ENCODE data around the gene PCOLCE2.
A peak's percentile ranks its signal among the peaks of the same experiment; 100 is the strongest.

The PCOLCE2 gene

GRCh38 chr3:142809259-142809658 lies 79.6 kb downstream of the PCOLCE2 start:
- DNase-seq (ENCODE audit: low read depth): no peak

- peak; percentile 96 for DNase-seq (ENCODE audit: low read depth)
These were observed 80.6 kb downstream of the PCOLCE2 start for GRCh38 chr3:142808103-142808917.

GRCh38 chr3:142802891-142803290 lies 86.0 kb downstream of the PCOLCE2 start:
- no peak for DNase-seq (ENCODE audit: low read depth)

- no peak for DNase-seq (ENCODE audit: low read depth)
These were observed 87.1 kb downstream of the PCOLCE2 start for GRCh38 chr3:142801746-142802145.

- no peak for DNase-seq (ENCODE audit: low read depth)
These were observed 92.1 kb downstream of the PCOLCE2 start for GRCh38 chr3:142796823-142797222.

GRCh38 chr3:142795332-142795731 lies 93.6 kb downstream of the PCOLCE2 start:
- DNase-seq (ENCODE audit: low read depth): no peak

GRCh38 chr3:142794508-142794907 lies 94.4 kb downstream of the PCOLCE2 start:
- no peak for DNase-seq (ENCODE audit: low read depth)

- DNase-seq (ENCODE audit: low read depth): no peak
These were observed 101.2 kb downstream of the PCOLCE2 start for GRCh38 chr3:142787719-142788118.

GRCh38 chr3:142785996-142786395 lies 102.9 kb downstream of the PCOLCE2 start:
- no peak for DNase-seq (ENCODE audit: low read depth)

- no peak for DNase-seq (ENCODE audit: low read depth)
These were observed 104.7 kb downstream of the PCOLCE2 start for GRCh38 chr3:142784228-142784627.

- no peak for DNase-seq (ENCODE audit: low read depth)
These were observed 106.3 kb downstream of the PCOLCE2 start for GRCh38 chr3:142782616-142783015.

GRCh38 chr3:142779591-142779990 lies 109.3 kb downstream of the PCOLCE2 start:
- peak; percentile 81 for DNase-seq (ENCODE audit: low read depth)

- DNase-seq (ENCODE audit: low read depth): no peak
These were observed 110.3 kb downstream of the PCOLCE2 start for GRCh38 chr3:142778541-142778940.

GRCh38 chr3:142777927-142778326 lies 111.0 kb downstream of the PCOLCE2 start:
- peak; percentile 13 for DNase-seq (ENCODE audit: low read depth)

GRCh38 chr3:142768338-142768737 lies 120.5 kb downstream of the PCOLCE2 start:
- DNase-seq (ENCODE audit: low read depth): no peak
